ENCODE measurements around the gene HK3.

GRCh38 chr5:176846335-176847140 is 52.6 kb downstream of the HK3 start:
- TF ChIP-seq CTCF (IDR thresholded peaks at IDR 0.05; ENCODE audit: low read length) (no peak), EZH2 (optimal IDR thresholded peaks at IDR 0.05; ENCODE audit: low read depth, low read length) (no peak)

Data from MM.1S (cell line).